ENCODE measurements around the gene STUM.

The STUM gene

DNA sequence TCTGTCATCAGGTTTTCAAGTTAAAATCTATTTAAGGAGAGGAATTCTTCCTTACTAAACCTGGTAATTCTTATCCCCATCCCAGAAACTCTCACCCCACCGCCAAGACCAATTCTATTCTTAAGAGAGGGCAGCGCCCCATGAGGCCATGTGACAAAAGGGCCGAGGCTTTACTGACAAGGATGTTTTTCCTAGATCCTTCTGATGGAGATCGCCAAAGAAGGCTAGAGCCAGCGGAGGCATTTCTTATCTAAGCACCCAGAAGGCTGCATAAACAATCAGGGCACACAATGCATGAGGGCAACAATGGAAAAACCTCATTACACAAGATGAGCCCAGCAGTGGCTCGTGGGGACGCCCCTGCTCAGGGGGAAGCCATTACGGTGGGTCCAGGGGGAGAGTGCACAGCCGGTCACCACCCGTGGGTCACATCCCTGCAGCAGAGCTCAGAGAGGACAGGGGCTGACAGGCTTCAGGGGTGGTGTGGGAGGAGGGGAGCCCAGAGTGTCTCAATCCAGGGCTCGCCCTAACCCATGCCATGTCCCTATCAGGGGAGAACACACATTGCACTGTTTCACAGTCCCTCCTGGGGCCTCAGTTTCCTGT lies 101.8 kb downstream of the STUM start:
- no peak for DNase-seq (ENCODE audit: low read depth in 2 of 2, low spot score in 1 of 2)

DNA sequence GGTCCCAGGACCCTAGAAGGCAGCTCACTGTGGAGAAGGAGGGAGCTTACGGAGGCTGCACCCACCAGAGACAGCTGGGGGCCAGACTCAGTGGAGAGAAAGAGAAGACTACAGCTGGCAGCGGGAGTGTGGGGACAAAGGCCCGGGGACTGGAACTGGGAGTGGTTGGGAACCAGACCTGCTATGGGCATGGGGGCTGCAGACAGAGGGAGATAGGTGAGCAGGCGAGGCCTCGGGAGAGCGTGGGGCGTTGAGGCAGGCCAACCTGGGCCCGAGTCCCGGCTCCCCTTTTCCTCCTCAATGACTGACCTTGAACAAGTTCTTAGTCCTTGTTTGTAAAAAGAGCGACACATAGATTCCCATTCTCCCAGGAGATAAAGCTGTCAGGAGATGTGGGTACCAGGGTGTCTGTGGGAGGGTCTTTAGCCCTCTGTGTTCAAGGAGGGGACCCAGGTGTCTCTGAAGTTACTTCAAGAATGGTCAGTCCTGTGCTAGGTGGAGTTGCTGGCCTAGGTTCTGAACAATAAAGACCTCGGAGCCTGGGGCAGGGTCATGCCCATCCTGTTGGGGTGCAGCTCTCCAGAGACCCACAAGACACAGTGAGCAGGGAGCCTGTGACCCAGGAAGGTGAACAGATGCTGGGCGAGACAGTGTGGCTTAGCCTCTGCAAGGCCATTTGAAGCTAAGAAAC lies 102.6 kb downstream of the STUM start:
- DNase-seq (ENCODE audit: low read depth in 2 of 2, low spot score in 1 of 2) = no peak

DNA sequence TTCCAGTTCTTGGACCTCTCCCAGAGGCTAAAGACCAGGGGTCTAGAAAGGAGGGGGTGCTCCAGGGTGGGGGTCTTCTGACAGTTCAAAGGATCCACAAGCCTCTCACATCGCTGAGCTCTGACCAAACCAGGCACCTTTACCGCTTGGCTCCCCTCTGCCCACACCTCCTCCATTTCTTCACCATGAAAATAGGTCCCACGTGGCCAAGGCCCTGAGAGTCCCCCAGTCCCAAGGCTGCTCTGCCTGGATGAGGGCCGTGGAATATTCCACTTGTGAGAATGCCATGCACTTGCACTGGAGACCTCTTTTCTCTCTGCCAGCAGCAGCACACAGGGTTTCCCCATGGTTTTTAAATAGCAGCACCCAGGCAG lies 103.2 kb downstream of the STUM start:
- DNase-seq (ENCODE audit: low read depth in 2 of 2, low spot score in 1 of 2) = no peak

DNA sequence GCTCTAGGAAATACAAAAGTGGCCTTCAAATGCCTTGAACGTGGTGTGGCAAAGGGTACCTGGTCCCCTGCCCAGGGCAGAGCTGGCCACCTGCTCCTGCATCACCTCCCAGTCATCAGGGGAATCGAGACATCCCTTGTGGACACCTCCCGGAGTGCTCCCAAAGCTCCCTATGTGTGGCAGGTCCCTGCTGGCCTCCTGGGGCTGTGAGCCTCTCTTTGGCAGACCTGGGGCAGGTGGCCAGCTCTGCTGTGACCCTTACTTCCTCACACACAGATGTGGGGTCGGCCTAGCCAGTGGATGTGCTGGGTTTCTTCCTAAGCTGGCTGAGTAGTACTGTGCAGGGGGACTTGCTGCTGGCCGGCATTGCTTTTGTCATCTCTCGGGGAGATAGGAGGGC lies 104.0 kb downstream of the STUM start:
- DNase-seq (ENCODE audit: low read depth in 2 of 2, low spot score in 1 of 2) = no peak

DNA sequence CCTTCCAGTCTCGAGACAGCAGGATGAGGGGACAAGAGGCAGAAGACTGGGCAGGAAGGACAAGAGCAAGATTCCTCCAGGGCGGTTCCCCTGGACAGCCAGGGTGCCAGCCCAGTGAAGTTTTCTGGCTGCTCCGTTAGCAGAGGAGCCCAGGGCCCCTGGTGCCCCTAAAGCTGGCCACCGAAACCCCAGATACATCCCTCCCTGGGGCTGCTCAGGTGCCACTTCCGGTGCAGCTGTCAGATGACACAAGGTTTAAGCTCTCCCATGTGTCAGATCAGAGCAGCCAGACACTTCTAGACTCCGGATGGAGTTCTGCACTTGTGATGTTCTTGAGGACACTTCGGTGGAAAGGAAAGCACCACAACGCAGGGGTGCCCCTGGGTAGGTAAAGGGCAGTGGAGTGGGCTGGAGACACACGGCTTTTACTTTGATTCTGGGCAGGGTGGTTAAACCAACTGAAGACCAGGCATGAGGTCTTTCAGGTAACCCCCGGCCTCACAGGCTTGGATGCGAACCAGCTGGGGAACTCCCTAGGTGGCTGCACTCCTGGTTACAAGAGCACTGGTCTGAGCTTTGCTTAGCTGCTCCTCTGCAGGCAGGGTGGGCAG lies 104.9 kb downstream of the STUM start:
- DNase-seq (ENCODE audit: low read depth in 2 of 2, low spot score in 1 of 2) = peak in 1 of 2 donors; percentile 44

DNA sequence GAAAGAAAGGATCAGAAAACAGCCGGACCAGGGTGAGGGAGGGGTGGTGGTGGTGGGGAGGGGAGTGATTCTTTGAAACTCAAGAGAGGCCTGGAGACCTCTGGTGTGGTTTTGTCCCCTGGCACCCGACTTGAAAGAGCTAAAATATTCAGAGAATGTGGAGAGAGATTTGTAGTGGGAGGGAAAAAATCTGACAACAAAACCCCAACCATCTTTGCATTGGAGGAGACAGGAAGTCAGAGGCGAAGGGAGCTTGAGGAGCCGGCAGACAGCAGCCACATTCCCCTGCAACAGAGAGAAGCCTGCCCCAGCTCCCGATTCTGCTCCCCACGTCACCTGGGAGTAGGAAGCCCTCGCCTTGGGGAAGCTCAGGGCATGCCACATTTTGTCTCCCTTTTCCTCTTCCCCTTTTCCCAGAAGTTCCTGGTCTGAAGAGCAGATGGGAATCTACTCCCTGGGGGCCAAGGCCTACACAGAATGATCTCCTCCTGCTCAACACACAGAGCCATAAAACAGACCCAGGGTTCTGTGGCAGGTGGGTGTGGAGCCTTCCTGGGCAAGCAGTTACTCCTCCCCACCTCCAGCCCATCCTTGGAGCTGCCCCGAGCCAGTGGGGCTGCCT lies 105.6 kb downstream of the STUM start:
- no peak for DNase-seq (ENCODE audit: low read depth in 2 of 2, low spot score in 1 of 2)

DNA sequence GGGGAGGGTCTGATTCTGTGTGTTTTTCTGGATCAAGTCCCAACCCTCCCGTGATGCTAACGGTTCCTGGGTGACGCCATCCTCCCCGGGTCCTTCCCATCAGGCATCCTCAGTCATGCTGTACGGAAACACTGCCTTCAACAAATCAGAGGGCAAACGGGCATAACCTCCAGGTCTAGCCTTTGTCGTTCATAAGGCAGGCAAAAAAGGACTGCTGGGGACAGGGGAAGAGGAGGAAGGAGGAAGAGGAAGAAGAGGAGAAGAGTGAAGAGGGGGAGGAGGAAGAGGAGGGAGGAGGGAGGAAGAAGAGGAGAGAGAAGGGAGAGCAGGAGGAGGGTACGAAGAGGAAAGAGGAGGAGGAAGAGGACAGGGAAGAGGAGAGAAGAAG lies 106.1 kb downstream of the STUM start:
- DNase-seq (ENCODE audit: low read depth in 2 of 2, low spot score in 1 of 2) = no peak

DNA sequence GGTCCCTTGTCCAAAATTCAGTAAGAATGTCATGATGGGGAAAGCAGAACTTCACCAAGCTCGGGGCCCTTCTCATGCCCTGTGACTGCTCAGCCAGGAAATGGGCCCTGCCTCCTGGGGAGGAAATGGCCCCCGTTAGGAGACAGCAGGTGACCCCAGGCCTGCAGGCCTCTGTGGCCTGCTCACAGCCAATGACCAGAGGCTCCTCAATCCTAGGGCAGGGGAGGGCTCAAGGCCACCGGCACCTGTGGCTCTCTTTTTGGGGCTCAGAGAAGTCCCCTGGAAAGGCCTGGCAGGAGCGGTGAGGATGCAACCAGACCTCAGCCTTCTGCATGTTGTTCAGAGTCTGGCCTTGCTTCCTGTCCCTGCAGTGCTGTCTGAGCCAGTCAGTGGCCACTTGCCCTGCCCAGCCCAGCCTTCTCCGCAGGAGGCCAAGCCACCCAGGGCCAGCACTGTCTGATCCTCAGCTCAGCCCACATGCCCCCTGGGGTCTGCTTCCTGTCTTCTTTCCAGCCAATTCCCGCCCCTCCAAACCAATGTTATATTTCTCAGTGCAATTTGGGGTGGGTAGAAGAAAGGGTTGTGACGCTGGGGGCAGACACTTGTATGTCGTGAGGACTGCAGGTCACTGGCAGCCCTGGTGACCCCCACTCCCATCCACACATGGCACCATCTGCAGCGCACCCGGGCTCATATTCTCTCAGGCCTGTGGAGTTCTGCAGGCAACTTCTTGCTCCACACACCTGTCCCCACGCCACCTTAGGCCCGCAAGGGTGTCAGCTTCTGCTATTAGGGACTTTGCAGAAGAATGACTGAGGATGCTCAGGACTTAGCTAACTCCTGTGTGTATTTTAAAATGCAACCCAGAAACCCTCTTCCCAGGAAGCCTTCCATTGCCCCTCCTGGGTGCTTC lies 106.9 kb downstream of the STUM start:
- no peak for DNase-seq (ENCODE audit: low read depth in 2 of 2, low spot score in 1 of 2)

DNA sequence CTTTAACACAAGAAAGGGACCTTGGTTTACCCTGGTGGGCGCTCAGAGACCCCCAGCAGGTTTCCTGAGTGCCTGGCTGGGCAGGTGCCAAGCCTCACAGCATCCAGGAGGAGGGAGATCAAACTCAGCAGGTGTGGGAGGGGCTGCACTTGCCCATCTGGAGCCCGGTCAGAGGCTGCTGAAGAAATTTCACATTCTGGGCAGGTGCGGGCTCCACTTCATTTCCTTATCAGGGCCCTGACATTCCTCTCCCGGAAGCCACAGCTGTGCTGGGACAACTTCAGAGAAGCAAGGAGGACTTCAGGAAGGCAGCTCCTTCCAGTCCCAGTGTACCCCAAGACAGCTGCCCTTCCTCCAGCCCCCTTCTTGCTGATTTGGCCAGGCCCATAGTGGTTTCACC lies 107.6 kb downstream of the STUM start:
- DNase-seq (ENCODE audit: low read depth in 2 of 2, low spot score in 1 of 2) = no peak

DNA sequence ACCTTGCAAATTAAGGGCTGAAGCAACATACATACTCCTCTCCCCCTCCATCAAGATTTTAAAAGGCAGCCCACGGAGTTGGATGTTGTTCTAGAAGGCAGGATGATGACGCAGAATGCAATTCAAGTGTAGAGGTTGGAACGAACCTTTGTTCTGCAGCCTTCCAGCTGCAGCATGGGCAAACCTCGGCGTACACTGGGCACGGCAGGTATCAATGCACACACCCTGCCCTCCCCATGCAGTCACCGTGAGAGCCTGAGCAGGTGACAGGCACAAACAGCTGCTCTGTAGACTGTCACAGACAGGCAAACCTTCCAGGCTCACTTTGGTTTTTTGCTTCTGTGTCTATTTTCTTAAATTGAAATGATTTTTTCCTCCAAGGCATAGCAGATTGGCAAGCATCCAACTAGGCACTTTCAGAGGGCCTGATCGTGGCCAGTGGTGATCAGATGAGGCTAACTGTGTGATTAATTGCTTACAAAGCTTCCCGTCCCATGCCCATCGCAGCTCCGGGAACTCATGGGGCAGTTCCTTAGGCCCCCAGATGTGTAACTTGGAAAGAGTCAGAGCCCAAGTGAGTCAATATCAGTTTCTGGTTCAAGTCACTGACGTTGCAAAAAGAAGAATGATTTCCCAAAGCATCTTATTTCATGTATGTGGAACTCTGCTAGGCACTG lies 108.2 kb downstream of the STUM start:
- DNase-seq (ENCODE audit: low read depth in 2 of 2, low spot score in 1 of 2) = no peak

DNA sequence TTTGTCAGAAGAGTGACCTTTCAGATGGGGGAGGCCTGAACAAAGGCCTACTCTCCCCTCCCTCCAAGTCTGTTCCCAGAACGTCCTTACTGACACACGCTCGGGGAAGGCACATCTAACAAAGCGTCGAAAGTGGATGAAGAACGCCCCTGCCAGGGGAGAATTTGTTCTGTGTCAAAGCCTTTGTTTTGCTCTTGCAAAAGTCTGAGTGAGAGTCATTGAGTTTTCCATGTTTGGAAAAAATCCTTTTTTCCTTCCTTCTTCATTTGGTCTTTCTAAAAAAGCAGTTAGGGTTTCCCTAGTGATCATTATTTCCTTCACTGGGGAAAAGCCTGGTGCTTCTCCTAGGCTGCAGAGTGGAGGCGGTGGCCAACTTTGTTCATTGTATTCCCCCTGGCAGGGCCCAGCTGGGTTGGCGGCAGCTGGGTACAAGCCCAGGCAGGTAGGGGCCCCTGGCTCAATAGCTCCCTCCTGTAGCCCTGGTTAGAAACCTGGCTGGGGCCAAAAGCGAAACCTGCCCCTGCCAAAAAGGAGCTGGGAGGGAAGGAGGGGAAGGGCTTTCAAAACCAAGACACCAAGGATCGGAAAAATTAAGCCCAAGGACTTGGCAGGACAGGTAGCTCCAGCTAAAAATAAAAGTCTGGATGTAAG lies 109.5 kb downstream of the STUM start:
- no peak for DNase-seq (ENCODE audit: low read depth in 2 of 2, low spot score in 1 of 2)

DNA sequence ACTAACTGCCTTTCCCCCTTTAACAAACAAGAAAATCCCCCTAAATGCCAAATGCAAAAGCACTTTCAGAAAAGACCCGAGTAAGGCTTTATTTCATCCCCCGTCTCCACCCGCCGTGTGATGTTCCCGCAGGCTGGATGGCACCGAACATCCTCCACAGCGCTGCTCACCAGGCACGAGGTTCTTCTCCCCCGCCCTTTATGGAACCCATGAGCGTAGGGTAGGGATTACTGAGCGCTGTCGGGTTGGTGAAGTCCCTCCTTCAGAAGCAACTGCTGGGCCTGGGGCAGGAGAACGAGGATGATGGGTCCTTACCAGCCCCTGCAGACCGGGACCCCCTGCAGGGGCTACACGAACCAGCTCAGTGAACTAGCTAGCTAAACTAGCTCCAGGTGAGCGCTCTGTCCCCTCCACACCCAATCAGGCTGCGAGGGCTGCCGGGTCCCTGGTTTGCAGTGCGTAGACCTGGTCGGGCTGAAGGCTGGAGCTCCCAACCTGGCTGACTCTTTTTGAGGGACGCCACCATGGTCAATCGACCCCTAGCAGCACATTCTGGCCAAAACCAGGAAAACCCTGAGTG lies 110.1 kb downstream of the STUM start:
- DNase-seq (ENCODE audit: low read depth in 2 of 2, low spot score in 1 of 2) = no peak
